Duodenal mucosa (tissue), 2 donors: ENCODE results near the gene EP400.

ENCODE experiments used
- H3K27ac ChIP-seq: one replicate; pipeline ENCODE4 v1.7.0; 2013; ENCODE audit warnings: low read depth, low read length
- H3K27me3 ChIP-seq, 2 donors: one replicate each; pipeline ENCODE4 v1.7.0; 2013; ENCODE audit warnings: low read length in 2 of 2, control low read depth in 1 of 2; ENCODE audit not compliant: insufficient read depth in 2 of 2, control insufficient read depth in 1 of 2
- H3K36me3 ChIP-seq, 2 donors: one replicate each; pipeline ENCODE4 v1.7.0; 2013; ENCODE audit warnings: low read length in 2 of 2, control low read depth in 1 of 2; ENCODE audit not compliant: insufficient read depth in 2 of 2, control insufficient read depth in 1 of 2
- H3K4me1 ChIP-seq, 2 donors: one replicate each; pipeline ENCODE4 v1.7.0; 2013; ENCODE audit warnings: low read length in 2 of 2, control low read depth in 1 of 2; ENCODE audit not compliant: insufficient read depth in 2 of 2, control insufficient read depth in 1 of 2
- H3K4me3 ChIP-seq, 2 donors: one replicate each; pipeline ENCODE4 v1.7.0; 2013; ENCODE audit warnings: low read length in 2 of 2, low read depth in 1 of 2
- H3K9ac ChIP-seq, 2 donors: one replicate each; pipeline ENCODE4 v1.7.0; 2013; ENCODE audit warnings: low read length in 2 of 2, low read depth in 1 of 2
- H3K9me3 ChIP-seq, 2 donors: one replicate each; pipeline ENCODE4 v1.7.0; 2013; ENCODE audit warnings: low read length in 2 of 2, control low read depth in 1 of 2; ENCODE audit not compliant: control insufficient read depth in 1 of 2

Gene EP400

GRCh38 chr12:132003846-132004245 is 54.1 kb downstream of the EP400 start:
- Histone ChIP-seq H3K9me3 (no peaks in the 10 kb centered on the region), H3K4me3 (no peak overlapping the region), H3K27ac (no peak overlapping the region), H3K9ac (no peak overlapping the region), H3K4me1 (no peaks in the 10 kb centered on the region), H3K27me3 (no peaks in the 10 kb centered on the region), H3K36me3 (peaks cover 22 to 34% of the 10 kb centered on the region in 2 donors)

- peaks cover 22 to 42% of the 10 kb centered on the region in 2 donors for H3K36me3 ChIP-seq
These were observed 55.2 kb downstream of the EP400 start for GRCh38 chr12:132004946-132005345.

GRCh38 chr12:132006056-132006680 is 56.4 kb downstream of the EP400 start:
- Histone ChIP-seq H3K9ac (no peak overlapping the region), H3K9me3 (no peaks in the 10 kb centered on the region), H3K27ac (no peak overlapping the region), H3K36me3 (peaks cover 26 to 48% of the 10 kb centered on the region in 2 donors), H3K4me3 (no peak overlapping the region), H3K4me1 (no peaks in the 10 kb centered on the region), H3K27me3 (no peaks in the 10 kb centered on the region)

More at GRCh38 chr12:132004946-132005345, 55.2 kb downstream of the EP400 start:
- H3K4me1 ChIP-seq: no peaks in the 10 kb centered on the region
- H3K9me3 ChIP-seq: no peaks in the 10 kb centered on the region
- H3K27ac ChIP-seq: no peak overlapping the region
- no peak overlapping the region for H3K4me3 ChIP-seq
- H3K9ac ChIP-seq: no peak overlapping the region
- no peaks in the 10 kb centered on the region for H3K27me3 ChIP-seq

GRCh38 chr12:132007041-132007440 is 57.3 kb downstream of the EP400 start:
- Histone ChIP-seq H3K4me1 (no peaks in the 10 kb centered on the region), H3K27me3 (no peaks in the 10 kb centered on the region), H3K9me3 (no peaks in the 10 kb centered on the region), H3K27ac (no peak overlapping the region), H3K9ac (no peak overlapping the region), H3K36me3 (peaks cover 26 to 56% of the 10 kb centered on the region in 2 donors), H3K4me3 (no peak overlapping the region)

GRCh38 chr12:132009336-132009859 is 59.7 kb downstream of the EP400 start:
- Histone ChIP-seq H3K36me3 (peaks cover 40 to 73% of the 10 kb centered on the region in 2 donors), H3K27ac (no peak overlapping the region), H3K4me3 (no peak overlapping the region), H3K4me1 (no peaks in the 10 kb centered on the region), H3K9me3 (no peaks in the 10 kb centered on the region), H3K27me3 (no peaks in the 10 kb centered on the region), H3K9ac (no peak overlapping the region)

GRCh38 chr12:132012919-132013568 is 63.3 kb downstream of the EP400 start:
- Histone ChIP-seq H3K4me3 (no peak overlapping the region), H3K36me3 (peaks cover 52 to 83% of the 10 kb centered on the region in 2 donors), H3K9me3 (no peaks in the 10 kb centered on the region), H3K9ac (no peak overlapping the region), H3K27me3 (no peaks in the 10 kb centered on the region), H3K4me1 (no peaks in the 10 kb centered on the region), H3K27ac (no peak overlapping the region)

GRCh38 chr12:132014092-132014914 is 64.6 kb downstream of the EP400 start:
- Histone ChIP-seq H3K4me1 (no peaks in the 10 kb centered on the region), H3K36me3 (peaks cover 65 to 92% of the 10 kb centered on the region in 2 donors), H3K4me3 (no peak overlapping the region), H3K27ac (no peak overlapping the region), H3K9me3 (no peaks in the 10 kb centered on the region), H3K27me3 (no peaks in the 10 kb centered on the region), H3K9ac (no peak overlapping the region)

GRCh38 chr12:132014915-132015280 is 65.2 kb downstream of the EP400 start:
- Histone ChIP-seq H3K9me3 (no peaks in the 10 kb centered on the region), H3K36me3 (peaks cover 69 to 93% of the 10 kb centered on the region in 2 donors)

GRCh38 chr12:132015686-132016430 is 66.1 kb downstream of the EP400 start:
- Histone ChIP-seq H3K4me1 (no peaks in the 10 kb centered on the region), H3K9ac (no peak overlapping the region), H3K9me3 (no peaks in the 10 kb centered on the region), H3K4me3 (no peak overlapping the region), H3K27ac (no peak overlapping the region), H3K36me3 (peaks cover 76 to 97% of the 10 kb centered on the region in 2 donors), H3K27me3 (no peaks in the 10 kb centered on the region)

More at GRCh38 chr12:132014915-132015280, 65.2 kb downstream of the EP400 start:
- Histone ChIP-seq H3K4me1 (no peaks in the 10 kb centered on the region), H3K27me3 (no peaks in the 10 kb centered on the region), H3K9ac (no peak overlapping the region), H3K4me3 (no peak overlapping the region), H3K27ac (no peak overlapping the region)
